Calu3 (cell line): Measurements from ENCODE around the gene MPV17L2. TPM values are rescaled to one million over a fixed set of nuclear protein-coding genes. Genes with fewer than 3 reads are reported as not detected.
A peak's percentile ranks its signal among the peaks of the same experiment; 100 is the strongest.

ENCODE experiments used
- BruUV-seq: library from RNA; stranded (reverse); fragments of 400-500 nt; replicated peaks from 2 replicates; lab custom pipeline; 2021; lab: Mats Ljungman, UMichigan
- CTCF ChIA-PET: fragments of 300-600 bp; sonication (Branson Sonifier 250); formaldehyde crosslinking; loops from one replicate; lab custom pipeline; 2022; ENCODE audit warnings: antibody characterized with exemption; lab: Charles Lee
- DNase-seq: peaks from one replicate; pipeline ENCODE4 v3.0.0; 2022
- H3K27ac Mint-ChIP-seq: one replicate; pipeline ENCODE4 v1.8.0; 2022; ENCODE audit warnings: mixed read lengths; ENCODE audit not compliant: unreplicated experiment
- H3K27me3 Mint-ChIP-seq: one replicate; pipeline ENCODE4 v1.8.0; 2022; ENCODE audit warnings: mixed read lengths; ENCODE audit not compliant: unreplicated experiment
- H3K36me3 Mint-ChIP-seq: one replicate; pipeline ENCODE4 v1.8.0; 2022; ENCODE audit warnings: mild to moderate bottlenecking, moderate library complexity, mixed read lengths; ENCODE audit not compliant: insufficient read depth, unreplicated experiment
- H3K4me1 Mint-ChIP-seq: one replicate; pipeline ENCODE4 v1.8.0; 2022; ENCODE audit warnings: mild to moderate bottlenecking, low read depth, mixed read lengths; ENCODE audit not compliant: unreplicated experiment
- H3K4me3 Mint-ChIP-seq: one replicate; pipeline ENCODE4 v1.8.0; 2022; ENCODE audit warnings: mild to moderate bottlenecking, low read depth, moderate library complexity, mixed read lengths; ENCODE audit not compliant: unreplicated experiment
- H3K9me3 Mint-ChIP-seq: one replicate; pipeline ENCODE4 v1.8.0; 2022; ENCODE audit warnings: low read depth, mixed read lengths; ENCODE audit not compliant: unreplicated experiment
- intact Hi-C: fragments of 100-400 bp; cut with micrococcal nuclease; formaldehyde crosslinking; loops from one replicate; pipeline ENCODE4 v1.10.0; 2022; ENCODE audit not compliant: unreplicated experiment
- total RNA-seq: library from RNA; stranded (reverse); gene quantifications from 2 replicates; pipeline ENCODE4 v1.2.3, GENCODE V29; 2022
- TF ChIP-seq, protein P1 (sequence below): fragments of 200-600 bp; IDR thresholded peaks from one replicate; pipeline ENCODE4 v1.8.0; 2022; ENCODE audit warnings: antibody characterized with exemption; ENCODE audit not compliant: unreplicated experiment

MPV17L2 gene
- total RNA-seq, 1 experiment from 2014 or later, result 10.9 TPM

DNA sequence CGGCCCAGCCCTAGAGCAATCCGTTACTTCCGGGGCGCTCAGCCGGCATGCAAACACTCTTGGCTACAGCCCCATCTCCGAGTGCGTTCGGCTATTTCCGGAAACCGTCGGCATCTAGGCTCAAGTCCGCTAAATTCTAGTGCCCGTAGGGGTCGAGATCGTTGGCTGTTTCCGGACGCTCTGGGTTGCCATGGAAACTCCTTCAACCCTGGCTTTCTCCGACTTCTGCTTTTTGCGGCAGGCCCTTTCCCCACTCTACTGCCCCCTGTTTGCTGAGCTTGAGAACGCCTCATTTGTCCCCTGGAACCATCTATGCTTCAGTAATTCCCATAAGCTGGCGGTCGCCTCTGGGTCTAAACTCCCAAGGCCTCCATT is 40.6 kb upstream of the MPV17L2 start:
- Mint-ChIP-seq H3K27ac (peak overlapping the region; percentile 96), H3K36me3 (peaks cover 38% of the 10 kb centered on the region), H3K4me1 (peaks cover 27% of the 10 kb centered on the region), H3K4me3 (peak overlapping the region; percentile 90), H3K27me3 (no peaks in the 10 kb centered on the region), H3K9me3 (no peaks in the 10 kb centered on the region)
- intact Hi-C loops, result loop anchor here (5.0 kb wide), 1 partner anchor 40 kb away; no protein-coding TSS in a partner anchor
- peak; percentile 89 for DNase-seq
- CTCF ChIA-PET, result interaction anchor here (2.6 kb wide), 1 partner anchor 40 kb away, joined by 20 read pairs; no protein-coding TSS in a partner anchor
- TSS peak; percentile 95 for BruUV-seq
- TF ChIP-seq, protein P1, sequence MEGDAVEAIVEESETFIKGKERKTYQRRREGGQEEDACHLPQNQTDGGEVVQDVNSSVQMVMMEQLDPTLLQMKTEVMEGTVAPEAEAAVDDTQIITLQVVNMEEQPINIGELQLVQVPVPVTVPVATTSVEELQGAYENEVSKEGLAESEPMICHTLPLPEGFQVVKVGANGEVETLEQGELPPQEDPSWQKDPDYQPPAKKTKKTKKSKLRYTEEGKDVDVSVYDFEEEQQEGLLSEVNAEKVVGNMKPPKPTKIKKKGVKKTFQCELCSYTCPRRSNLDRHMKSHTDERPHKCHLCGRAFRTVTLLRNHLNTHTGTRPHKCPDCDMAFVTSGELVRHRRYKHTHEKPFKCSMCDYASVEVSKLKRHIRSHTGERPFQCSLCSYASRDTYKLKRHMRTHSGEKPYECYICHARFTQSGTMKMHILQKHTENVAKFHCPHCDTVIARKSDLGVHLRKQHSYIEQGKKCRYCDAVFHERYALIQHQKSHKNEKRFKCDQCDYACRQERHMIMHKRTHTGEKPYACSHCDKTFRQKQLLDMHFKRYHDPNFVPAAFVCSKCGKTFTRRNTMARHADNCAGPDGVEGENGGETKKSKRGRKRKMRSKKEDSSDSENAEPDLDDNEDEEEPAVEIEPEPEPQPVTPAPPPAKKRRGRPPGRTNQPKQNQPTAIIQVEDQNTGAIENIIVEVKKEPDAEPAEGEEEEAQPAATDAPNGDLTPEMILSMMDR, result no peak

DNA sequence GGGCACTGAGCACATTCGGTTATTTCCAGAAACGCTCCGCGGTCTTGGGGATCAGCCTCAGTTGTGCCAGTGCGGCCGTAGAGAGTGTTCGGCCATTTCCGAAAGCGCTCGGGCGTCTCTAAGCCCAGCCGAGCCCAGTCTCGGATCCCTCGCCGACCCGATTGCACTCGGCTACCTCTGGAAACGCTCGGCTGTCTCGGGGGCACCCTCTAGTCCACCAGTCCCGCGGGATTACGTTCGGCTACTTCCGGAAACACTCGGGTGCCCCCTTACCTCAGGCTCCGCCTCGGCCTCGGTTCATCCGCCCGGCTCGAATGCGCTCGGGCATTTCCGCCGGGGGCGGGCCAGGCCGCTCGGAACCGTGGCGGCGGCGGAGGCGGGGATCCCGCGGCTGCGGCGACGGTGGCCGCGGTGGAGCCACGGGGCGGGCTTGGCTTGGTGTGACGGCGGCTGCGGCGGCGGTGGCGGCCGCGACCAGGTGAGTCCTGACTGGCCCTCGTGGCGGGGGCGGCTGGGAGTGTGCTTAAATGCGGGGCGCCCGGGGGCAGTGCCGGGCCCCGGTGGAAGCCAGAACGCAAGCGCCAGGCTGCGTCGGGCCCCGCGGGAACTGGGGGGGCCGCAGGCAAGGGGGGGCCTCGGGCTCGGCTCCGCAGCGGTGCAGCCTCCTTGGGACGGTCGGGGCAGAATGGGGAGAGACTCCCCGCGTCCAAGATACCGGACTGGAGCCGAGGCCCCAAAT is 40.0 kb upstream of the MPV17L2 start, which contains the start of gene PIK3R2:
TSS of gene PIK3R2 (plus strand) at position 347 of the 739 bp plus-strand sequence. CDS start 2,717 bp downstream, outside the sequence.
- H3K4me3 Mint-ChIP-seq, result peak within 1 kb of the TSS; percentile 90
- H3K4me1 Mint-ChIP-seq, result peaks cover 27% of the 10 kb centered on the region
- peak; percentile 98 for DNase-seq
- H3K9me3 Mint-ChIP-seq, result no peaks in the 10 kb centered on the region
- TF ChIP-seq, protein P1, result no peak
- H3K36me3 Mint-ChIP-seq, result peaks cover 42% of the 10 kb centered on the region
- no TSS peak for BruUV-seq
- intact Hi-C loops, result loop anchor here (5.0 kb wide), 1 partner anchor 41 kb away; no protein-coding TSS in a partner anchor
- H3K27ac Mint-ChIP-seq, result peak within 1 kb of the TSS; percentile 96
- CTCF ChIA-PET, result interaction anchor here (2.6 kb wide), 1 partner anchor 41 kb away, joined by 20 read pairs; no protein-coding TSS in a partner anchor
- H3K27me3 Mint-ChIP-seq, result no peaks in the 10 kb centered on the region

DNA sequence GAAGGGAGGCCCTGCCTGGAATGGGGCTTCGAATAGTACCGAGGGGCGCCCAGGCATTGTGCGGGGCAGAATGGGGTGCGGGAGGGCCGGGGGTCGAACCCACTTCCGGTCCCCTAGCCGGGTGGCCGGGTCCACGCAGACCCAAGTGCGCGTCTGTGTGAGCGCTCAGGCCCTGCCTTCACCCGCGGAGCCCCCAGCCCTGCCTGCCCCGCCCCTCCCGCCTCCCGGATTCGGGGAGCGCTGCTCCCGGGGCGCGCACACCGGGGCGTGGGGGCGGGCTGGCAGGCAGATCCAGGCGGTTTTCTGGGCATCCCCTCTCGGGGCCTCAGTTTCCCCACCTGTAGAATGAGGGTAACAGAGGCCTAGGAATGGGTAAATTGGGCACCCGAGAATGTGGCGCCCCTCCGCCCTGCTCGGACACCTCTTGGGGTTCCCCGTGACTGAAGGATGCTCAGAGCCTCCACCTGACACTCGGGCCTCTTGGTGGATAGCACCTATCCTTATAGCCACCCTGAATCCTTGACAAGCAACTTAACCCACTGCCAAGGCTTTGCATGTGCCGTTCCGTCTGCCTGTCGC is 39.4 kb upstream of the MPV17L2 start:
- BruUV-seq, result no TSS peak
- CTCF ChIA-PET, result interaction anchor here (1.4 kb wide), 1 partner anchor 40 kb away, joined by 3 read pairs; no protein-coding TSS in a partner anchor
- H3K9me3 Mint-ChIP-seq, result no peaks in the 10 kb centered on the region
- H3K4me1 Mint-ChIP-seq, result peaks cover 27% of the 10 kb centered on the region
- peaks cover 42% of the 10 kb centered on the region for H3K36me3 Mint-ChIP-seq
- H3K27ac Mint-ChIP-seq, result peak overlapping the region; percentile 66
- no peaks in the 10 kb centered on the region for H3K27me3 Mint-ChIP-seq
- no peak for DNase-seq
- intact Hi-C loops, result loop anchor here (5.0 kb wide), 1 partner anchor 41 kb away; no protein-coding TSS in a partner anchor
- TF ChIP-seq, protein P1, result no peak
- H3K4me3 Mint-ChIP-seq, result peak overlapping the region; percentile 90
